Right hindlimb (tissue), 1 donor: ENCODE results near the gene FOLR2.

Source experiments
- DNase-seq: peaks from one replicate; pipeline ENCODE4 v3.0.0-alpha.2; 2018

Gene FOLR2

DNA sequence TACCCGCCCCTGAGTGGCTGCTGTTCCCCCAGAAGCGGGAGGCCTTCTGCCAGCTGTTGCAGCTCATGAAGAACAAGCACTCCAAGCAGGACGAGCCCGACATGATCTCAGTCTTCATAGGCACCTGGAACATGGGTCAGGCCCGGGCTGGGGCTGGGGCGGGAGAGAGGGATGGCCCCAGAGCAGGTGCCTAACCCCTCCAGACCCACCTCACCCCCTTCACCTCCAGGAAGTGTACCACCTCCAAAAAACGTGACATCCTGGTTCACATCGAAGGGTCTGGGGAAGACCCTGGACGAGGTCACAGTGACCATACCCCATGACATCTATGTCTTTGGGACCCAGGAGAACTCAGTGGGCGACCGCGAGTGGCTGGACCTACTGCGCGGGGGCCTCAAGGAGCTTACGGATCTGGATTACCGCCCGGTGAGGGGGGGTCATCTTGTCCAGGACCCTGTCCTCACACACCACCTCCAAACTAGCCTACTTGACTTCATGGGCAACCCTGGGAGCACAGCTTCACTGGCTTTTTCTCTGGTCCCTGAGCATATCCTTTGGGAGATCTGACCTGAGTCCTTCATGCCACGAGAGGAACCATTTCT is 14.3 kb downstream of the FOLR2 start:
- DNase-seq: no peak

DNA sequence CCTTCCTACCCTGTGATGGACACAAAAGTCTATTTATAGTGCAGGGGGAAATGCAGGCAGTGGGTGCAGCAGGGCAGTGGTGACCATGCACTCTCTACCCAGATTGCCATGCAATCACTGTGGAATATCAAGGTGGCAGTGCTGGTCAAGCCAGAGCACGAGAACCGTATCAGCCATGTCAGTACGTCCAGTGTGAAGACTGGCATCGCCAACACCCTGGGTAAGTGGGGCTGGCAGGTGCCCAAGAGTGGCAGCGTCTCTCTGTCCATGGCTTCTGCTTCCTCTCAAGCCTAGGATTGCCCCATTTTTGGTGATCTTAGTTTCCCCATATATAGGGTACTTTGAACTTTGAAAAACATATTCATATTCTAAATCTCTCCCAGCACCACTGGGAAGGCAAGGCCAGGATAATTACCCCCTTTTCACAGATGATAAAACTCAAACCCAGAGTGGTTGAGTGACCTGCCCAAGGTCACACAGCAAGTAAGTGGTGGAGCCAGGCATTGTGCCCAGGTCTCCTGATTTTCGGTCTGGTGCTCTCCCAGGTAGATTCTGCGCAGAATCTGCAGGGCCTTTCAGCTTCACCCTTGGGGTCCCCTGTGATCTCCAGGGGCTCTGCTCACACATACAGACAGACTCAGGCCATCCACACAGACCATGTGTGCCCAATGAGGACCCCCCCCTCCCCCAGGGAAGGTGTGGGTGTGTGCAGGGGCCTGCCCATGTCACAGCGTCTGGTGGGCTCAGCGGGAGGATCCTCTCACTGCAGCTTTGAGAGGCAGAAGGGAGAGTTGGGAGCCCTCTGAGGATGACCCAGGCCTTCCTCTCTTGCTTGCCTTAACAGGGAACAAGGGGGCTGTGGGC is 15.0 kb downstream of the FOLR2 start:
- no peak for DNase-seq

- DNase-seq: no peak
Measured at GRCh38 chr11:72232260-72233055, 15.9 kb downstream of the FOLR2 start.

DNA sequence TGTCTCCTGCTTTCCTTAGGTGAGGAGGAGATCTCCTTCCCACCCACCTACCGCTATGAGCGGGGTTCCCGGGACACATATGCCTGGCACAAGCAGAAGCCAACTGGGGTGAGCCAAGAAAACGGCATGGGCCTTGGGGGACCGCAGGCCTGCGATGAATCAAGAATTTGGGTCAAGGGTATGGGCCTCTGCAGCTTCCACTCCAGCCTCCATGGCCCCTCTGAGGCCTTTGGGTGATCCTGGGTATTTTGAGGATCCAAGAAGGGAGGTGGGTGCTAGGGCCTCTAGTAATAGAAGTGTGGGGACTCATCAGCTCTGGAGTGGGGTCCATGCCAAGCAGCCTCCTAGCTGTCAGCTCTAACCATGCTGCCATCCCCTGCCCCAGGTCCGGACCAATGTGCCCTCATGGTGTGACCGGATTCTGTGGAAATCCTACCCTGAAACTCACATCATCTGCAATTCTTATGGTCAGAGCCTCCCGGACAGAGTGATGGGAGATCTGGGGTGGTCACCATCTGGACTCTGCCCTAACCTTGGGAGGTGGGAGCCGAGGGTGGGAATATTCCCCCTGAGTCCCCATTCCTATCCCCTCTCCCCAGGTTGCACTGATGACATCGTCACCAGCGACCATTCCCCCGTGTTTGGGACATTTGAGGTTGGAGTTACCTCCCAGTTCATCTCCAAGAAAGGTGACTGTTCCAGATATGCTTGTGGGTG is 16.6 kb downstream of the FOLR2 start:
- DNase-seq: no peak

- DNase-seq: no peak
Measured at GRCh38 chr11:72233773-72234513, 17.3 kb downstream of the FOLR2 start.

GRCh38 chr11:72234514-72234830 is 17.9 kb downstream of the FOLR2 start:
- no peak for DNase-seq

GRCh38 chr11:72234920-72235319 is 18.3 kb downstream of the FOLR2 start:
- DNase-seq: no peak

DNA sequence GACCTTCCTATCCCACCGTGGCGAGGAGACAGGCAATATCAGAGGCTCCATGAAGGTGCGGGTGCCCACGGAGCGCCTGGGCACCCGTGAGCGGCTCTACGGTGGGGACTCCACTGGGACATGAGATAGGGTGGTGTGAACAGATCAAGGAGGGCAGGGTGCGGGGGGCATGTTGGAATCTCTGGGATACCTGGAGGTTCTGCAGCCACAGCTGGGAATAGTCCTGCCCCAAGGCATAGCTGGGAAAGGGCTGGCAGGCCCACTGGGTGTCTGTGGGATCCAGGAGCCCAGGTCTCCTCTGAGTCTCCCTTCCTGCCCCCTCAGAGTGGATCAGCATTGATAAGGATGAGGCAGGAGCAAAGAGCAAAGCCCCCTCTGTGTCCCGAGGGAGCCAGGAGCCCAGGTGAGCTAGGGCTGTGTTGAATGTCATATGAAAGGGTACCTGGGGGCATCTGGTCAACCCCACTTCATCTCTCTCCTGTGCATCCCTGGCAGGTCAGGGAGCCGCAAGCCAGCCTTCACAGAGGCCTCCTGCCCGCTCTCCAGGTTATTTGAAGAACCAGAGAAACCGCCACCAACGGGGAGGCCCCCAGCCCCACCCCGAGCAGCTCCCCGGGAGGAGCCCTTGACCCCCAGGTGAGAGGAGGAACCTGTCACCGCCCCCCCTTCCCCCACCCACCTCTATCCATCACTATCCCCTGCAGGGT is 18.9 kb downstream of the FOLR2 start:
- DNase-seq: no peak

GRCh38 chr11:72236083-72236697 is 19.6 kb downstream of the FOLR2 start:
- DNase-seq: no peak

GRCh38 chr11:72236774-72237111 is 20.1 kb downstream of the FOLR2 start:
- no peak for DNase-seq

- no peak for DNase-seq
Measured at GRCh38 chr11:72237112-72237931, 20.7 kb downstream of the FOLR2 start.

DNA sequence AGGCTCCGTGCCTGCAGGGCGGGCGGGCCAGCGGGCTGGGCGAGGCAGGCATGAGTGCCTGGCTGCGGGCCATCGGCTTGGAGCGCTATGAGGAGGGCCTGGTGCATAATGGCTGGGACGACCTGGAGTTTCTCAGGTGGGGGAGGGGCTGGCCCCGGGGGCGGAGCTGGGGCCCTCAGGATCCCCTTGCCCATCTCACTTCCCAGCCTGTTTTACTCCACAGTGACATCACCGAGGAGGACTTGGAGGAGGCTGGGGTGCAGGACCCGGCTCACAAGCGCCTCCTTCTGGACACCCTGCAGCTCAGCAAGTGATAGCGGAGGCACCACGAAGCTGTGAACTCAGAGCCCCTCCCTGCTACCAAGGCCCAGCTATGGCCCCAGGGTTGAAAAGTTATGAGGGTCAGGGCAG is 21.5 kb downstream of the FOLR2 start:
- DNase-seq: no peak

DNA sequence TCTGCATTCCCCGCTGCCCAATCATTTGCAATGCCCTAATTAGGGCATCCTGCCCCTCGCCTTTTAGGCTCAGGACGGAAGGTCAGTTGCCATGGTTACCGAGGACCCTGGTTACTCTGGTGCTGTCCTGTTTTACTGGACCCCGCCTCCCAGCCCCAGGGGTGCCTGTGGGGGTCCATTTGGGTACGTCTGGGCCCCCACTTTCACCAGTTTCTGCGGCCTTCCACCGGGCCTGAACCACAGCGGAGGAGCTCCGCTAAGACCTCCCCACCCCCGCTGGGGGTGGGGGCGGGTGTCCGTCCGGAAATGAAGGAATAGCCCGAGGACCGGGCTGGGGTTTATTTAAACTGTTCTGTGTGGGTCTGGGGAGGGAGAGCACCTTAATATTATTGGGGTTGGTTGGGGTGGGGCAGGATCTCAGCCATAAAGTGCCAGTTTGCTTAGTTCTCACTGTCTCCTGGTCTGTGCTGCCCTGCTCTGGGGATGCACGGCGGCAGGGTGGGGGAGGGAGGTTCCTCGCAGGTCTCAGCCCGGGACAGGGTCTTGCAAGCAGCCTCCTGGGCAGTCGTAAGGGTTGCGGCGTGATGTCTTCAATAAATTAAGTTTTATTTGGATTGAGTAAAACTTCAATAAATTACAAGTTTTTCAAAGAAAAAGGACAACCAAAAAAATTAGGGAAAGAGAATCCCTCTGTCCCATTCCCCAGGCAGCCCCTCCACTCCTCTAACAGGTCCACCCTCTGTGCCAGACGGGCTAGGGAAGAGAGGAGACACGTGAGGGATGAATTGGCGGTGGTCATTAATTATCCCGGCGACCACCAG is 22.1 kb downstream of the FOLR2 start:
- no peak for DNase-seq

DNA sequence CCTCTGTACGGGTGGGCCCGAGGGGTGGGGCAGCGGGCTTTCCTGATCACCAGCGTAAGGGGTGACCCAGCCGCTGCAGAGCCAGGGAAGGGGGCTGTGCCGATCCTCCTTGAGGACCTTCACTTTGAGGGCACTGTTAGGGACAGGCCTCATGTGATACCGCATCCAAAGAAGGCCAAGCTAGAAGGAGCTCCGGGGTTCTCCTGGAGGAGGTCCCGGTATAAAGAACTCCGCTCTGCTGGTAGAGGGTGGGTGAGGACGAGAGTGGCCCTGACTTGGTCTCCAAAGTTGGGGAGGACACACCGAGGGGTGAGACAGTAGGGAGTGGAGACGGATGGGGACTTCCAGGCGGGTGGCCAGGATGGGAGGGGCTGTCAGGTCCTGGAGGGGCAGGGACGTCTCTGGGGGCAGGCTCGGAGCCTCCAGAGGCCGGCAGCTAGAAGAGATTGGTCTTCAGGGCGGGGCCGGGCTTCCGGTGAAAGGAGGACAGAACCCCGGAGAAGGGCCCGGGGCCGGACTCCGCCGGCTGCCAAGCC is 22.8 kb downstream of the FOLR2 start:
- DNase-seq: peak; percentile 76

- DNase-seq: peak; percentile 71
Measured at GRCh38 chr11:72239849-72240460, 23.4 kb downstream of the FOLR2 start.

DNA sequence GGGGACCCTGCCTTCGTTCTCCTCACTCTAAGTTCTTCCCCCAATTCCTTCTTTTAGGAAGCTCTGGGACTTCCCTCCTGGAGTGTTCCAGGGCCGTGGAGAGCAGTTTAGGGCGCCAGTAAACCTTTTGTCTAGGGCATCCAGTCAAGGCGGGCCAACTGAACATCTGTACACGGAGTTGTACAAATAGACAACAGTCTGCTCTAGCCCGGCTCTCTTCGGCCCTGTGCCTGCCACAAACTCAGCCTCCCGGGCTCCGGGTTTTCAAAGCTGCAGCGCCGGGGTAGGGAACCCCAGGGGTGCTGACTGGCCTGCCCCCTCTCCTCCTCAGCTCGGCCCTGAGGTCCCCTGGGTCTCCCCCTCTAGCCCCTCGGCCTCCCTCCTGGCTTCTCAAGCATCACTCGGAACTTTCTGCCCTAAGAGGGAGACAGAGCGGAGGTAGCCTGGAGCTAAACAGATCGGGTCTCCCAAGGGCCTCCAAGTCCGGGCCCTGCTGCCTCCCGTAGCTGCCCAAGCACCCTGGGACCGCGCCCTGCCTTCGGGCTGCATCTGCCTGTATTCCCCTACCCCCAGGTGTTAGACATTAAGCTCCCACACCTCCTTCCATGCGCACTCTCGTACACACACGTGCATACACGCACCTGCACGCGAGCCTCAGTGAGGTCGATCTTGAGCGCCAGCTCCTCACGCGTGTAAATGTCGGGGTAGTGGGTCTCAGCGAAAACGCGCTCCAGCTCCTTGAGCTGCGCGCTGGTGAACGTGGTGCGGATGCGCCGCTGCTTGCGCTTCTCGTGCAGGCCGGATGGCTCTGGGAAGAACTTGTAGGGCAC is 24.1 kb downstream of the FOLR2 start:
- no peak for DNase-seq

DNA sequence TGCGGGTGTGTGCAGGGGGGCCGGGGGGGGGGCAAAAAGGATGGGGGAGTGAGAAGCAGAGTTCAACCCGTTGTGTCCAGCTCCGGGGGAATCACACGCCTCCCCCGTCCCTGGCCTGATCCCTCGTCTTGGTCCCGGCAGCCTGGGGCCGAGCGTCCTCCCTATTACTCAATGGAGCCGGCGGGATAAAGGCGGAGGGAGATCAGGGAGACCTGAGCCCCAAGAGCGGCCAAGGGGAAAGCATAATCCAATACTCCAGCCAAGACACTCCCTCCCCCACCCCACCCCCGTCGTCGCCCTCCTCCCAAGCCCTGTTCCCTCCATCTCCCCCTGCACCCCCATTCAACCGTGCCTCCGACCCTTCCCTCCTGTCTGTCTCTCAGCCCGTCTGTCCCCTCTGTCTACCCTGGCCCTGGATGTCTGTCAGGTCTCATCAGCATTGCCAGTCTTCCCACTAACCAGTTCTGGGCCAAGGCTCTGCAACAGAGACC is 24.7 kb downstream of the FOLR2 start:
- DNase-seq: no peak

DNA sequence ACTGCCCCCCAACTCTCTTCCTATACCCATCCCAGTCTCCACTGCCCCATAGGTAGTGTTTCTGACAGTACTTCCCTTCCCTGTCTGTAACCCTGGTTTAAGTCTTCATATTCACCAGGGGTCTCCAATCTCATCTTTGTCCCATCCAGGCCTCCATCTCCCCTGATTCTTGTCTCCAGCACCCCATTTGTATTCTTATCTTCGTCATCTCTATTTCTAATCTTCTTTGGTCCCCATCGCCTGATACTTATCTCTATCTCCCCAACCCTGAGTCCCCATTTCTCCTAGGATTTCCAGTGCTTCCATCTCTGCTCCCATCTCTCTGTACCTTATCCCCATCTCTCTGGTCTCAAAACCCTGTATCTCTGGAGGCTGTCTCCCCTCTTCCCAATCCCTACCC is 25.5 kb downstream of the FOLR2 start:
- DNase-seq: no peak
